ENCODE results near the gene P3H1.
"Not testable (repeated sequence)": the region's sequence is repeated elsewhere in the genome, so short reads cannot be mapped to it uniquely, and the experiment has no call there.

The P3H1 gene

GRCh38 chr1:42774928-42775526, 8.2 kb upstream of the P3H1 start:
- no peak for DNase-seq (ENCODE audit: extremely low read depth in 1 of 2, low read depth in 1 of 2)

DNA sequence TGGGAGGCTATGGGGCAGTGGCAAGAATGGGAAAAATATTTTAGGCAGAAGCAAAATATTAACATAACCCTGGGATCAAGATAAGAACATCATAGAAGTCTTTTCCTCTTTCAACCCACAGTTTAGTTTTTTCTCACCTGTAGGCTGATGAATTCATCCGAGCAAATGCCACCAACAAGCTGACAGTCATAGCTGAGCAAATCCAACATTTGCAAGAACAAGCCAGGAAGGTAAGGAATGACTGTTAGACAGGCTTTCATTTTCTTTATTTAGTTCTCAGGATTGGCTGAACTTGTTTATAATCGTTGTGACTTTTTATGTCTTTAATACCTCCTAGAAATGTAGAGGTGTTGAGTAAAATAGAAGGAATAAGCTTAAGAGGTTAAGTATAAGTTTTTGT, 6.6 kb upstream of the P3H1 start:
- DNase-seq (ENCODE audit: extremely low read depth in 1 of 2, low read depth in 1 of 2): no peak

DNA sequence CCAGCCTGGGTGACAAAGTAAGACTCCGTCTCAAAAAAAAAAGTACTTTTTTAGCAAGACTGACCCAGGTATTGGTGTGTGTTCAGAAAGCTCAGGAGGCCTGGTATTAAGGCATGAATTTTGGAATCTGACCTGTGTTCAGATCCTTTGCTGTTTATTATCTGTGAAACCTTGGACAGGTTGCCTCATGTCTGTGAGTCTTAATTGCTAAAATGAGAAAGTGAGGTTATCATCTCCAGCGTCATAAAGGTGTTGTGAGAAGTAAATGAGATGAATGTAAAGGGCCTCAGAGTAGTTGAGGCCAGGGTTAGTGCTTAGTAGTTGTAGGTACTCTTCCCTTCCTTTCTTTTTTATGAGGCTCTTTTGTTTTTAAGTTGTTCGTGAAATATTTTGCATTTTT, 3.0 kb upstream of the P3H1 start:
- DNase-seq (ENCODE audit: extremely low read depth in 1 of 2, low read depth in 1 of 2): no peak

DNA sequence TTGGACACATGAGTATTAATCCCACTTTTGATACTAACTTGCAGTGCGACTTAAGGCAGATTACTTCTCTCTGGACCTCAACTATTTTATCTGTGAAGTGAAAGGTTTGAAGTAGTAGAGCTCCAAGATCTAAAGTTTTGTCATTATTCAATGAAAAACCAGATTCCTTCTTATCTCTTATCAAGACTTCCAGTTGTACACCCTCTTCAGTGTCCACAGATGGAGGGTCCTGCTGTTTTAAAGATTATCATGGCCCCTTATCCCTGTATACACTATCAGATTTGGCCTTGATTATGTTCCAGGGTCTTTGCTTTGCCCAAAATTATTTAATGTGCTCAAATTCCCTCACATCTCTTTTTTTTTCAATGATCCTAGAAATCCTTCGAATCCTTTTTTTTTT, 1.3 kb upstream of the P3H1 start:
- DNase-seq (ENCODE audit: extremely low read depth in 1 of 2, low read depth in 1 of 2): no peak

DNA sequence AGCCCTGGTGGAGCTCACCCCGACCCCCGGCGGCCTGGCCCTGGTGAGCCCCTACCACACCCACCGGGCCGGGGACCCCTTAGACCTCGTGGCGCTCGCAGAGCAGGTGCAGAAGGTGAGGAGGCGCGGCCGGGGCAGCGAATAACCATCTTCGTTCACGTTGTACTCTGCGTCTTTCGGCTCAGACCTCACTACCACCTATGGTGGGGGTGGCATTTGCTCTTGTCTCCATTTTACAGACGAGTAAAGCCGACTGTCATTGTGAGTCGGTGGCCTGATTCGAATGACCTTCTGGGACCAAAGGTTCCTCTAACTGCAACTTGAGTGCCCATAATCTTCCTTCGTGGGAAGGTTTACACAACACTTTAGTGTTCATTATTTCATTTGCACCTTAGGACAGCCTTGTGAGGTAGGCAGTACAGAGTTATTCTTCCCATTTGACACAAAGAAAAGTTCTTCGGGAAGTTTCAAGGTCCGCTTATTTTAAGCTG, 727 bp upstream of the P3H1 start:
- DNase-seq (ENCODE audit: extremely low read depth in 1 of 2, low read depth in 1 of 2): no peak

GRCh38 chr1:42765832-42766740, 742 bp downstream of the P3H1 start:
- no peak for DNase-seq (ENCODE audit: extremely low read depth in 1 of 2, low read depth in 1 of 2)

DNA sequence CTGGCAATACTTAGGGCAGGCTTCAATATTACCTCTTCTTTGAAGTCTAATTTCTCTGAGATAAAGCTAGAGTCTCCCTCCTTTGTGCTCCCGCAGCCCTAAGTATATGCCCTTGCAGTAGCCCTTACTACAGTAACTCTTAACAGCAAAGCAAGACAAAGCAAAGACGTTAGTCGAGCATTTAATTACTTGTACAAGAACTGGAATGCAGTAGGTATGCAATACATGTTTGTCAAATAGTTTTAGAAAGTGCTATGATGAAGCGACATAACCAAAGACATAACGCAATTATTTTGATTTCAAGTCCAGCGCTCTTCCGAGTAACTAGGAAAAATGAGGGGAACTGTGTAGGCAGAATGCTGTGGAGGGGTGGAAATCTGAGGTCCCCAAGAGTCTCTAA, 1.6 kb downstream of the P3H1 start:
- DNase-seq (ENCODE audit: extremely low read depth in 1 of 2, low read depth in 1 of 2): no peak

DNA sequence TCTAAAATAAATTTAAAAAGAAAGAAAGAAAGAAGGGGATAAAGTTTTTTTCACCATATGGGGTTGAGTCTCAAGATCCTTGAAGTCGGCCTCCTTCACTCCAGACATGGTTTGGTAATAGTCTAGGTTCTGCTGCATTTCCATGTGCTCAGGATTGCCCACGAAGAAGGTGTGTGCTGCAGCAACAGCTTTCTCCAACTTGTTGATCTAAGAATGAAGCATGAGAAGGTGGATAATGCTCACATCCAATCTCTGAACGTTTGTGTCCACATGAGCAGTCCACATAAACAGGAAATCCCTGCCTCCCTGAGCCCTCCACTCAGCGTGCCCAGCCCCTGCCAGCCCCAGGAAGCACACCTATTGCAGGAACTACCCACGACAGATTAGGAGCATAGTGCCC, 4.6 kb downstream of the P3H1 start:
- no peak for DNase-seq (ENCODE audit: extremely low read depth in 1 of 2, low read depth in 1 of 2)

- no peak for DNase-seq (ENCODE audit: extremely low read depth in 1 of 2, low read depth in 1 of 2)
Measured at GRCh38 chr1:42761567-42761966, 5.3 kb downstream of the P3H1 start.

DNA sequence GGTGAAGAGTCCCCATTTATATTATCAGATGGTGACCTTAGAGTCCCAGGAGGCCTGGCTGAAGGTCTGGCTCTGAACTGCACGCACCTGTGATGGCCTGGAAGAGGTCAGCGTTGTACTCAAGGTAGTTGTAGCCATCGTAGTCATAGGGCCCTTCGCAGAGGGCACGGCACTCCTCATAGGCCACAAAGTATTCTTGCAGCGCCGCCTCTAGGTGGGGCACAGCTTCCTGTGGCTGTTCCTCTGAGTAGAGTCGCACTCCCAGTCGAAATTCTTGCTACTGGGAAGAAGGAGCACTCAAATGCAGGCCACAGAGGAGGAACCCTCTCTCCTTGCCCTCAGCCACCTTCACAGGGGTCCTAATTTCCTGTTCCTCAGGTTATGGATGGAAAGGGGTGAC, 7.7 kb downstream of the P3H1 start:
- DNase-seq (ENCODE audit: extremely low read depth in 1 of 2, low read depth in 1 of 2): no peak

DNA sequence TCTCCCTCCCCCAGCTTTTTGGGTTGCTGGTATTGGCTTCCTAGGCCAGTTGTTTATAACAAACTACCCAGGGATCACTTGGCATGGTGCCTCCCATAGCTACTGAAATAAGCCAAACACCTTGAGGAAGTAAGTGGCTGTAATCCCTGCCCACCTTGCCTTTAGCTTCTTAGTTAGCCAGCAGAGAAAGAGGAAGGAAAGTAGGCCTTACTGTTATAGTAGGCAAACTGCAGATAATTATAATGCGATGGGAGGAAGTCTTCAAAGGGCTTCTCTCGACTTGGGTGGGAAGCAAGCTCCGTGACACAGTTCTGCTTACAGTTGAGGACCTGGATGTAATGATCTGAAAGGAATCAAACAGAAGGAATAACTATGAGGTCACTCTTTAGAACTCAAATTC, 8.2 kb downstream of the P3H1 start:
- no peak for DNase-seq (ENCODE audit: extremely low read depth in 1 of 2, low read depth in 1 of 2)

GRCh38 chr1:42757892-42758275, 8.9 kb downstream of the P3H1 start:
- no peak for DNase-seq (ENCODE audit: extremely low read depth in 1 of 2, low read depth in 1 of 2)

- no peak for DNase-seq (ENCODE audit: extremely low read depth in 1 of 2, low read depth in 1 of 2)
Measured at GRCh38 chr1:42756956-42757891, 9.6 kb downstream of the P3H1 start.

- no peak for DNase-seq (ENCODE audit: extremely low read depth in 1 of 2, low read depth in 1 of 2)
Measured at GRCh38 chr1:42753070-42753469, 13.8 kb downstream of the P3H1 start.

DNA sequence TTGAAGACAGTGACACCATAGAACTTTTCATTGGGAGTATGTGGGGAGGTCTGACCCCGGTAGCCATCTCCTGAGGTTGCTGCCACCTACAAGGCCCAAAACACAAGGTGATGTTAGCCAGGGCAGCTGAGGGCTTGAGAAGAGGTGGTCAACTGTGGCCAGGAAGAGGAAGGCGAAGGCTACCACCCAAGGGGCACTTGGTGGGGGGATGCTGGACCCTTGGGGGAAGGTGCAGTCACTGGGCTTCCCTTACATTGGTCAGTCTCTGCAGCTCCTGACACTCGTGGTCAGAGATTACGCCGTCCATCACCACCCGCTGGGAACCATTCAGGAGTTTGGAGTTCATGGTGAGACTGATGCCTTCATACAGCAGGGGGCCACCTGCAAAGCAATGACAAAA, 14.5 kb downstream of the P3H1 start:
- DNase-seq (ENCODE audit: extremely low read depth in 1 of 2, low read depth in 1 of 2): no peak

DNA sequence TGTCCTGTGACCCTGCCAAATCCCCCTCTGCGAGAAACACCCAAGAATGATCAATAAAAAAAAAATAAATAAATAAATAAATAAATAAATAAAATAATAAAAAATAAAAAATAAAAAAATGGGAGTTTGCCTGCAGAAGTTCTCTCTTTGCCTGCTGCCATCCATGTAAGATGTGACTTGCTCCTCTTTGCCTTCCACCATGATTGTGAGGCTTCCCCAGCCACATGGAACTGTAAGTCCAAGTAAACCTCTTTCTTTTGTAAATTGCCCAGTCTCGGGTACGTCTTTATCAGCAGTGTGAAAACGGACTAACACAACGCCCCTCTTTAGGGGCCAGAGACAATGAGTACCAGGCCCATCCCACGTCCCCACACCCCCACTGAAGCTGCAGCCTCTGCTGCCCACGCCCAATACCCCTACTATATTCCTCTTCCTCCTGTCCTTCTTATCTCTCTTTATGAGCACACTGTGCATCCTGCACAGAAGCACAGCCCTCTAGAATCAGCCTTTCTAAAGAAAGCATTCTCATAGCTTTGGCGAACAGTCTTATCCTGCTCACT, 15.2 kb downstream of the P3H1 start:
- DNase-seq (ENCODE audit: extremely low read depth in 1 of 2, low read depth in 1 of 2): not testable (repeated sequence)

GRCh38 chr1:42750041-42750440, 16.8 kb downstream of the P3H1 start:
- no peak for DNase-seq (ENCODE audit: extremely low read depth in 1 of 2, low read depth in 1 of 2)

GRCh38 chr1:42748461-42749410, 18.1 kb downstream of the P3H1 start:
- DNase-seq (ENCODE audit: extremely low read depth in 1 of 2, low read depth in 1 of 2): no peak

DNA sequence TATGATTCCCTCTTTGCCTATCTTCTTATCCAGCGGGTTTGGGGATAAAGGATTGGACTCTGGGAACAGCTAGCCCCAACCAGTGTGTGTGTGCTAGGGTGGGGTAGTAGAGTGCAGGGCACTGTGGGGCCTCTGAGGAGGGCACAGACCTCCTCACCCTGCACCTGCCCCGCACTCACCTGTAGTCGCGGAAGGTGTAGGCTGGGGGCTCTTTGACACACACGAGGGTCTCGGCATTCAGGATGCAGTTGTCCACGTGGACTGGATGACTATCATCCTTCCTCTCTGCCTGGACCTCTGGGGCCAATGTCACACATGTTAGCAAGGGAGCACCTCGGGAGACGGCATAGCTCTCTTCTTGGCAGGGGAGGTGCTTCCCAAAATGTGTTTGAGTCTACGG, 18.8 kb downstream of the P3H1 start:
- no peak for DNase-seq (ENCODE audit: extremely low read depth in 1 of 2, low read depth in 1 of 2)

- DNase-seq (ENCODE audit: extremely low read depth in 1 of 2, low read depth in 1 of 2): peak in 1 of 2 donors; percentile 28
Measured at GRCh38 chr1:42747125-42747524, 19.7 kb downstream of the P3H1 start.
